SK-N-SH (cell line): ENCODE results near the gene CNOT4. TPM values are rescaled to one million over a fixed set of nuclear protein-coding genes. Genes with fewer than 3 reads are reported as not detected.

Experiments
- CTCF ChIA-PET: fragments of 300-600, 350-600 bp; formaldehyde crosslinking; extraction: SDS; loops from one replicate; lab custom pipeline; 2021; lab: Yijun Ruan, JAX
- POLR2A ChIA-PET: fragments of 350-600 bp; sonication (Branson Sonifier 250); formaldehyde crosslinking; extraction: SDS; loops from one replicate; lab custom pipeline; 2020; ENCODE audit warnings: antibody characterized with exemption, inconsistent platforms; lab: Yijun Ruan, JAX
- DNase-seq: peaks from one replicate; pipeline ENCODE4 v3.0.0; 2012
- H2AFZ ChIP-seq: fragments of 200-600 bp; sonication (generic); 2 replicates; pipeline ENCODE4 v1.8.1; 2016; ENCODE audit warnings: antibody characterized with exemption, mild to moderate bottlenecking, low read depth
- H3F3A ChIP-seq: fragments of 200-600 bp; sonication (generic); replicated peaks from 2 replicates; pipeline ENCODE3; 2016; ENCODE audit warnings: antibody characterized with exemption, mild to moderate bottlenecking; ENCODE audit not compliant: insufficient read depth
- H3K27ac ChIP-seq, 2 experiments: fragments of 200-500 bp in 1 of 2; fragments of 200-600 bp in 1 of 2; sonication (Bioruptor generic) in 1 of 2; sonication (generic), shearing (Covaris generic) in 1 of 2; 2 replicates each; pipeline versions ENCODE4 v1.5.1 to v1.6.1; 2014 to 2016; ENCODE audit warnings: low read depth in 2 of 2, inconsistent platforms in 1 of 2, low read length in 1 of 2, mild to moderate bottlenecking in 1 of 2, mixed read lengths in 1 of 2
- H3K27me3 ChIP-seq: fragments of 200-600 bp; sonication (generic), shearing (Covaris generic); 2 replicates; pipeline ENCODE4 v1.6.1; 2016; ENCODE audit warnings: mixed run types; ENCODE audit not compliant: insufficient read depth
- H3K36me3 ChIP-seq, 2 experiments: fragments of 200-500 bp in 1 of 2; fragments of 200-600 bp in 1 of 2; sonication (Bioruptor generic) in 1 of 2; sonication (generic) in 1 of 2; replicated peaks in 1 of 2; 2 replicates each; pipeline versions ENCODE3 to v1.5.1; 2014 to 2016; ENCODE audit warnings: low read length in 1 of 2, mild to moderate bottlenecking in 1 of 2; ENCODE audit not compliant: insufficient read depth in 2 of 2, control insufficient read depth in 1 of 2
- H3K4me1 ChIP-seq, 2 experiments: fragments of 200-500 bp in 1 of 2; fragments of 200-600 bp in 1 of 2; sonication (Bioruptor generic) in 1 of 2; sonication (generic), shearing (Covaris generic) in 1 of 2; 2 replicates each; pipeline versions ENCODE4 v1.5.1 to v1.6.1; 2014 to 2016; ENCODE audit warnings: low read depth in 1 of 2, low read length in 1 of 2, mixed run types in 1 of 2; ENCODE audit not compliant: insufficient read depth in 2 of 2, control insufficient read depth in 1 of 2
- H3K4me2 ChIP-seq: fragments of 200-600 bp; sonication (generic), shearing (Covaris generic); 2 replicates; pipeline ENCODE4 v1.6.1; 2017; ENCODE audit warnings: mixed run types
- H3K4me3 ChIP-seq, 2 experiments: fragments of 200-500 bp in 1 of 2; fragments of 200-600 bp in 1 of 2; sonication (Bioruptor generic) in 1 of 2; sonication (generic), shearing (Covaris generic) in 1 of 2; 2 replicates each; pipeline versions ENCODE4 v1.5.1 to v1.8.1; 2014 to 2016; ENCODE audit warnings: low read depth in 2 of 2, inconsistent platforms in 1 of 2, low read length in 1 of 2, mild to moderate bottlenecking in 1 of 2, mixed read lengths in 1 of 2, moderate library complexity in 1 of 2
- H3K79me2 ChIP-seq: fragments of 200-600 bp; sonication (generic); 2 replicates; pipeline ENCODE4 v1.8.1; 2017; ENCODE audit warnings: mild to moderate bottlenecking; ENCODE audit not compliant: insufficient read depth
- H3K9ac ChIP-seq: fragments of 200-600 bp; sonication (generic); 2 replicates; pipeline ENCODE4 v1.6.1; 2017; ENCODE audit warnings: mixed run types
- H3K9me2 ChIP-seq: fragments of 200-600 bp; sonication (generic); 2 replicates; pipeline ENCODE4 v1.6.1; 2017; ENCODE audit warnings: mixed run types
- H3K9me3 ChIP-seq: fragments of 200-600 bp; sonication (generic); 2 replicates; pipeline ENCODE4 v1.6.1; 2017; ENCODE audit warnings: mixed run types, mild to moderate bottlenecking, moderate library complexity
- H4K20me1 ChIP-seq: fragments of 200-600 bp; sonication (generic); 2 replicates; pipeline ENCODE4 v1.6.1; 2017; ENCODE audit warnings: mild to moderate bottlenecking, mixed run types; ENCODE audit not compliant: insufficient read depth
- EZH2phosphoT487 ChIP-seq: fragments of 200-600 bp; sonication (generic); IDR thresholded peaks from 2 replicates; pipeline ENCODE4 v1.6.1; 2017; ENCODE audit warnings: low read depth, mixed run types, mild to moderate bottlenecking, antibody characterized with exemption, moderate library complexity, borderline replicate concordance
- FOXJ3 ChIP-seq: sonication (generic); formaldehyde crosslinking; IDR thresholded peaks from 2 replicates; pipeline ENCODE4 v1.5.1; 2020; ENCODE audit warnings: mild to moderate bottlenecking, missing genetic modification reagents
- GATA2 ChIP-seq: sonication (generic); formaldehyde crosslinking; IDR thresholded peaks from 2 replicates; pipeline ENCODE4 v1.5.0; 2020; ENCODE audit warnings: mild to moderate bottlenecking, missing genetic modification reagents
- JUND ChIP-seq: IDR thresholded peaks from 2 replicates; pipeline ENCODE4 v1.4.0; 2012
- NFIC ChIP-seq: IDR thresholded peaks from 2 replicates; pipeline ENCODE4 v1.4.0; 2012; ENCODE audit warnings: borderline replicate concordance
- POLR2AphosphoS5 ChIP-seq: IDR thresholded peaks from 2 replicates; pipeline ENCODE4 v1.6.1; 2012; ENCODE audit warnings: low read depth, low read length
- RAD21 ChIP-seq: IDR thresholded peaks from 2 replicates; pipeline ENCODE4 v1.6.1; 2012; ENCODE audit warnings: mild to moderate bottlenecking, low read length
- RXRA ChIP-seq: IDR thresholded peaks from 2 replicates; pipeline ENCODE4 v1.4.0; 2012; ENCODE audit warnings: low read depth, mild to moderate bottlenecking, borderline replicate concordance
- TAF1 ChIP-seq: IDR thresholded peaks from 2 replicates; pipeline ENCODE4 v1.6.1; 2012; ENCODE audit warnings: low read depth, mild to moderate bottlenecking, low read length, moderate library complexity, borderline replicate concordance
- ZBTB33 ChIP-seq: IDR thresholded peaks from 2 replicates; pipeline ENCODE4 v1.4.0; 2012; ENCODE audit warnings: low read depth, borderline replicate concordance
- WGBS: methylation state at CpG from one replicate; pipeline ENCODE4 v1.1.6; 2017; ENCODE audit warnings: low lambda C conversion rate; 5-methylcytosine and 5-hydroxymethylcytosine counted together
- polyA plus RNA-seq, 3 experiments: library from polyadenylated mRNA; depleted of rRNA; stranded (reverse); fragments of >200 nt; gene quantifications; 2 replicates each; pipeline ENCODE4 v1.2.3, GENCODE V29; 2012
- TF ChIP-seq, protein P1 (sequence below): fragments of 150-350 bp; IDR thresholded peaks from 2 replicates; pipeline ENCODE4 v1.6.1; 2016; ENCODE audit warnings: mild to moderate bottlenecking, low read depth, low read length

CNOT4 gene
- polyA plus RNA-seq, 1 of the 3 experiments (the other 2 are of a cell fraction), result 8.0 TPM

DNA sequence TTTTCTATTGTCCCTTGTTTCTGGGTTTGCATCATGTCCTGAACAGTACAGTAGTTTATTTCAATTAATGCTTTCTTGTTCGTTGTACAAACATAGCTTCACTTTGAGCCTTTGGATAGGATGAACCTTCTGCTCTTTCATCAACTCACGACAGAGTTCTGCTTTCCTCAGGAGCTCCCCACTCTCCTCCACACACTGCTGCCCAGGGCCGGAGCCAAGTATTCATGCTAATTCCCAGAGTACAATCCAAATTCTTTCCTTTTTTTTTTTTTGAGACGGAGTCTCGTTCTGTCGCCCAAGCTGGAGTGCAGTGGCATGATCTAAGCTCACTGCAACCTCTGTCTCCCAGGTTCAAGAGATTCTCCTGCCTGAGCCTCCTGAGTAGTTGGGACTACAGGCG, 40.3 kb upstream of the CNOT4 start:
- Histone ChIP-seq H3K4me3 (no peak overlapping the region), H3K9me3 (no peaks in the 10 kb centered on the region), H3K4me1 (no peaks in the 10 kb centered on the region), H3K9me2 (no peaks in the 10 kb centered on the region), H3K27me3 (no peaks in the 10 kb centered on the region), H4K20me1 (no peaks in the 10 kb centered on the region), H3K9ac (no peak overlapping the region), H2AFZ (no peak overlapping the region), H3K27ac (no peak overlapping the region), H3K4me2 (no peak overlapping the region), H3F3A (no peaks in the 10 kb centered on the region), H3K79me2 (no peaks in the 10 kb centered on the region)
- WGBS, result 78% methylated on average over 7 of the region's 7 CpGs
- no peak for DNase-seq
- ChIA-PET CTCF (interaction anchor here (1.4 kb wide), 1 partner anchor 10 kb away, joined by 3 read pairs; no protein-coding TSS in a partner anchor), POLR2A (no interaction called here)
- TF ChIP-seq EZH2phosphoT487, result no peak
- TF ChIP-seq POLR2AphosphoS5, result no peak
- no peak for TF ChIP-seq GATA2 (CRISPR knock-in tag)
- TF ChIP-seq ZBTB33, result no peak
- TF ChIP-seq RXRA, result no peak
- TF ChIP-seq, all 33 proteins: peak for 0
- H3K36me3 ChIP-seq, result no peaks in the 10 kb centered on the region

- TF ChIP-seq RXRA, result no peak
- no peak for TF ChIP-seq FOXJ3
- TF ChIP-seq ZBTB33, result no peak
- TF ChIP-seq, protein P1, sequence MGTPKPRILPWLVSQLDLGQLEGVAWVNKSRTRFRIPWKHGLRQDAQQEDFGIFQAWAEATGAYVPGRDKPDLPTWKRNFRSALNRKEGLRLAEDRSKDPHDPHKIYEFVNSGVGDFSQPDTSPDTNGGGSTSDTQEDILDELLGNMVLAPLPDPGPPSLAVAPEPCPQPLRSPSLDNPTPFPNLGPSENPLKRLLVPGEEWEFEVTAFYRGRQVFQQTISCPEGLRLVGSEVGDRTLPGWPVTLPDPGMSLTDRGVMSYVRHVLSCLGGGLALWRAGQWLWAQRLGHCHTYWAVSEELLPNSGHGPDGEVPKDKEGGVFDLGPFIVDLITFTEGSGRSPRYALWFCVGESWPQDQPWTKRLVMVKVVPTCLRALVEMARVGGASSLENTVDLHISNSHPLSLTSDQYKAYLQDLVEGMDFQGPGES, result no peak
- no peak for TF ChIP-seq RAD21
- TF ChIP-seq NFIC, result no peak
- no peak for TF ChIP-seq TAF1
- TF ChIP-seq JUND, result no peak
- TF ChIP-seq, all 33 proteins: peak for 0
- POLR2A ChIA-PET, result no interaction called here
- H3F3A ChIP-seq, result no peaks in the 10 kb centered on the region
- no peaks in the 10 kb centered on the region for H3K79me2 ChIP-seq
- no peaks in the 10 kb centered on the region for H3K9me3 ChIP-seq
- no peaks in the 10 kb centered on the region for H3K27me3 ChIP-seq
- H3K27ac ChIP-seq, result no peak overlapping the region
- no peaks in the 10 kb centered on the region for H4K20me1 ChIP-seq
- 88% methylated on average over 6 of the region's 6 CpGs for WGBS
- no peak for DNase-seq
- H3K4me3 ChIP-seq, result no peak overlapping the region
- CTCF ChIA-PET, result interaction anchor here (0.8 kb wide), 1 partner anchor 14 kb away, joined by 4 read pairs; no protein-coding TSS in a partner anchor
- H3K36me3 ChIP-seq, result no peaks in the 10 kb centered on the region
- H3K4me2 ChIP-seq, result no peak overlapping the region
- H3K9me2 ChIP-seq, result no peaks in the 10 kb centered on the region
- H3K9ac ChIP-seq, result no peak overlapping the region
- H3K4me1 ChIP-seq, result no peaks in the 10 kb centered on the region
- no peak overlapping the region for H2AFZ ChIP-seq
These were observed 31.1 kb upstream of the CNOT4 start for GRCh38 chr7:135541029-135541428.
